ENCODE results near the gene WDPCP.
"Not testable (repeated sequence)": the region's sequence is repeated elsewhere in the genome, so short reads cannot be mapped to it uniquely, and the experiment has no call there.

The WDPCP gene

GRCh38 chr2:63588385-63589147 lies at the start of gene WDPCP, which contains the start of gene MDH1:
Gene WDPCP (minus strand): TSS chr2:63588477. CDS start chr2:63588271, 206 bp downstream.
Gene MDH1 (plus strand): TSS chr2:63588963. CDS start chr2:63589044, 81 bp downstream.
- peak; percentile 96 for DNase-seq

- DNase-seq: no peak
Measured at GRCh38 chr2:63632382-63632781, 44.1 kb upstream of the WDPCP start.

DNA sequence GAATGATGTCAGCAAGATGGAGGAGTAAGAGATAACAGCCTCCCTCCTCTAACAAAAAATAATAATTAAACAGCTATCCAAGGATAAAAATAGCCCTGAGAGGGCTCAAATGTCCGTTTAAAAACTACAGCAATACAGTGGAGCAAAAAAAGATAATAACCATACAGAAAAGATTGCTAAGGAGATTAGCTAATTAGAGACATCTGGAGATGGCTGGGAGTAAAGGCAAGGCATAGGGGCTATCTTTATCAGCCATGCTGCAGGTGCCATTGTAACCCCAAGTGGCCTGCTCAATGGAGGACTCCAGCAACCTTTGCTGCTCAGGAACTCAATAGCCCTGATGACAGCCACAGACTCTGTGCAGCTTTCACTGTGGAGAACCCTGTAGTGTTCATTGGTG lies 43.2 kb upstream of the WDPCP start:
- no peak for DNase-seq

GRCh38 chr2:63628403-63628942 lies 40.2 kb upstream of the WDPCP start:
- DNase-seq: no peak

DNA sequence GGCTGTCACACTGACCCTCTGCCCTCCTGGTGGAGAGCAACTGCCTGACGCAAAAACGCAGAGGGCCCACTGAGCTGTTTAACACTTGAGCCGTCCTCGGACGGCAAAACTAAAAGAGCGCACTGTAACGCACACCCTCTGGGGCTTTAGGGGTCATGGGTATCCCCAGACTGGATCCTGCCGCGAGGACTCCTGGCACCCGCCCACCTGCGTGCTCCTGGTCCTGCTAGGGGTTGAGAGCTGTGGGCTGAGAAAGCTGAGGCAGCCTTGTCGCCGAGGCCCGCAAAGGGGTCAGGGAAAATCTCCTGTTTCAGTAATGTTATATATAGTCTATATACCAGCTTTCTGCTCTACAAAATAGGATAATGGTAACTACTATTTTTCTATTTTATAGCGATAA lies 39.6 kb upstream of the WDPCP start:
- DNase-seq: no peak

DNA sequence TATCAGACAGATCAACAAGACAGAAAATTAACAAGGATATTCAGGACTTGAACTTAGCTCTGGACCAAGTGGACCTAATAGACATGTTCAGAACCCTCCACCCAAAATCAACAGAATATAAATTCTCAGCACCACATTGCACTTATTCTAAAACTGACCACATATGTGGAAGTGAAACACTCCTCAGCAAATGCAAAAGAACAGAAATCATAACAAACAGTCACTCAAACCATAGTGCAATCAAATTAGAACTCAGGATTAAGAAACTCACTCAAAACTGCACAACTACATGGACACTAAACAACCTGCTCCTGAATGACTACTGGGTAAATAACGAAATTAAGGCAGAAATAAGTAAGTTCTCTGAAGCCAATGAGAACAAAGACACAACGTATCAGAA lies 35.5 kb upstream of the WDPCP start:
- not testable (repeated sequence) for DNase-seq

- no peak for DNase-seq
Measured at GRCh38 chr2:63622751-63623150, 34.5 kb upstream of the WDPCP start.

GRCh38 chr2:63619328-63619727 lies 31.1 kb upstream of the WDPCP start:
- DNase-seq: no peak

DNA sequence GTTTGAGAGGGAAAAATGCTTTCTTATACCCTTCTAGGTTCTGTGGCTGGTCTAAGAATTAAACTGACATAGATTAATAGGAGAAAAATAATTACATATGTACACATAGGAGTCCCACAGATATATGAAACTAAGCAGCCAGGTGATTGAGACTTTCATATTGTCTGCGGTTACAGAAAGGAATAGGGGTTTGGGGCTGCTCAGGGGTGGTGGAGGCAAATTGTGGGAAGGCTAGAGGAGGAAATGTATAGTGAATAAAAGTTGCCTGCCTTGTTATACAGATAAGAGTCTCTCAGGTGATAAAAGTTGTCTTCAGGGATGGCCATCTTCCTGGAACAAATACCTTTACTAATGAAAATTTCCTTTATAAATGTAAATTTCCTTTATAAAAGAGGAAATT lies 29.1 kb upstream of the WDPCP start:
- DNase-seq: no peak

- no peak for DNase-seq
Measured at GRCh38 chr2:63614983-63615945, 27.0 kb upstream of the WDPCP start.

GRCh38 chr2:63614448-63614968 lies 26.2 kb upstream of the WDPCP start:
- no peak for DNase-seq

- DNase-seq: no peak
Measured at GRCh38 chr2:63613391-63613901, 25.2 kb upstream of the WDPCP start.

DNA sequence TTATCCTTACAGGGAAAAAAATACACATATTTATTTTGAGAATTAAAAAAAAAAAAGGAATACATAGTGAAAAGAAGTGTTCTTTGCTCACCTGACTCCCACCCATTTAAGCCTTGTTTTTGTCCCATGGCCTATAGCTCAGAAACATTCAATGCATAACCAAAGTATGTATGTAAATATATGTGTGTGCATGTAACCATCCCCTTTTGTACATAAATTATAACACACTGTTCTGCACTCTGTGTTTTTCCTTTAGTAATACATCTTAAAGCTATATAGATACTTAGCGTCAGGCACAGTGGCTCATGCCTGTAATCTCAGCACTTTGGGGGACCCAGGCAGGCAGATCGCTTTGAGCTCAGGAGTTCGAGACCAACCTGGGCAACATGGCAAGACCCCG lies 22.2 kb upstream of the WDPCP start:
- DNase-seq: no peak

DNA sequence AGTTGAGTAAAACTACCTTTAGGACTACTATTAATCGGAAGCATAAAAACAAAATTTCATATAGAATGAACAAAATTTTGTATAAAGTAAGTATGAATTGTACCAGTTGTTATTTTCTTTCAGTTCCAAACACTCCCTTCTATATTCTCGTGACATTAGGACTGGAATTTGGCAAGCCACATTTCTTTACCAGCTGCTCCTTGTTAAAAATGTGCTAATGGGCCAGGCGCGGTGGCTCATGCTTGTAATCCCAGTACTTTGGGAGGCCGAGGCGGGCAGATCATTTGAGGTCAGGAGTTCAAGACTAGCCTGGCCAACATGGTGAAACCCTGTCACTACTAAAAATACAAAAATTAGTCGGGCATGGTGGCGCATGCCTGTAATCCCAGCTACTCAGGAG lies 20.6 kb upstream of the WDPCP start:
- DNase-seq: not testable (repeated sequence)

- DNase-seq: no peak
Measured at GRCh38 chr2:63604666-63605065, 16.4 kb upstream of the WDPCP start.

DNA sequence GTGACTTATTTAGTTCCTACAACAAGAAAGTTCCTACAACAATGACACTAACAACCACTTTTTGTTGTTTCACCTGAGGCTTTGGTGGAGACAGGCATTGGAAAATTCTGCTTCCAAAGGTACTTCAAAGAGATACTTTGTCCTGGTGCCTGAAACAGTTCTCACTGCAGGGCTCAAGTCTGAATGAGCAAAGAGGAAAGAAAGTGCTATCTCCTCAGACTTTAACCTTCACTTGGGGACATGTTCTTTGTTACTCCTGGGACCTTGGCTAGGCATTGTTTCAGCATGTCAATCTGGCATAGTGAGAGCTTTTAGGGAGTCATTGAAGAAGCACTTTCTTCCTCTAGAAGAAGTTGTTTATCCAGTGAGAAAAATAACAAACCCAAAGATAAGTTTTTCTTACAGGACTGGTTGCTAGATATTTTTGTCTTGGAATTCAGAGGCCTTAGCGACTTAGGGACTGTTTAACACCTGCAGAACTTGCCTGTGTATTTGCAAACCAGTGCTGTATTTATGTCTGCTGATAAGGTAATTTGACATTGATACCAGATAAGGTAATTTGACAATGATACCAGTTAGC lies 12.7 kb upstream of the WDPCP start:
- DNase-seq: no peak

- no peak for DNase-seq
Measured at GRCh38 chr2:63598981-63599380, 10.7 kb upstream of the WDPCP start.

DNA sequence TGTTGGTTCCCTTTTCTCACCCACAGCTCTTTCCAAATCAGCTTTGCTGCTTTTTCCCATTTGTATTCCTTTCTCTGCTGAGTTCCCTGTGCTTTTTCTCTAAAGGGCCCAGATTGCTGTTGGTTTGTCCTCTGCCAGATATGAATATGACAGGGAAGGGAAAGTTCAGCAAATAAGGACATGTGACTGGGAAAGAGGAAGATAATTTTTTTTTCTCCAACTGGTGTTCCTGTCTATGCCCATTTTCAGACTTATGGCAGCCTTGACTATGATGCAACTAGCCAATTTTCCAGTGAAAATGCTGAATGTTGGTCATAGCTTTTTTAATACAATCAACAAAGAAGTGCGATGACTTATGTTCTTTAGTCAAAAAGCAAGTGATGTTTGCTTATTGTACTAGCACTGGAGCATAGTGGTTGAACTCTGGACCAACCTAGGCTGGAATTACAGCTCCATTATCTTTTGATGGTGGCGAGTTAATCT lies 8.2 kb upstream of the WDPCP start:
- DNase-seq: no peak

DNA sequence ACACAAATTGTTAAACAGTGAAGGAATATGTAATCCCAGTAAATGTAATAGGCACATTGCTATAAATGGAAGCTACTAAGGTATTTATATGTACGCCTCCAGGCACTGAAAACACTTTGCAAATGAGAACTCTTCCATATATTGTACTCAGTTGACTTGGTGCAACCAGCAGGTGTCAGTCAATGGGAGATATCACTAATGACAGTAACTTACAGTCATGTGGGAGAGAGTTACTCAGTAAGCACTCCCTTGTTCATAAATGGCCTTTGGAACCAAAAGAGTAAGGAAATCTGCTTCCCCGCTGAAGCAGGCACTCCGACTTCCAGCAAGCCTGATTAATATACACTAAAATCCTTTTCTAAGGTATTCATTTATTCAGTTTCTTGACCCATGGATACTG lies 6.4 kb upstream of the WDPCP start:
- no peak for DNase-seq

GRCh38 chr2:63591566-63592175 lies 3.4 kb upstream of the WDPCP start:
- DNase-seq: no peak

GRCh38 chr2:63590626-63591408 lies 2.5 kb upstream of the WDPCP start:
- DNase-seq: peak; percentile 19

All from activated CD4-positive, alpha-beta T cell treated with anti-CD3 and anti-CD28 coated beads for 48 hours (primary cell).